Retina (tissue), 1 donor: ENCODE data around the gene PLS1.

Source experiments
- DNase-seq: peaks from one replicate; pipeline ENCODE4 v3.0.0-alpha.2; 2016

The PLS1 gene

GRCh38 chr3:142644502-142644901 is 48.3 kb downstream of the PLS1 start:
- no peak for DNase-seq

- no peak for DNase-seq
These were observed 49.1 kb downstream of the PLS1 start for GRCh38 chr3:142645236-142645793.

GRCh38 chr3:142646020-142646785 is 50.0 kb downstream of the PLS1 start:
- DNase-seq, result no peak

- DNase-seq, result no peak
These were observed 51.7 kb downstream of the PLS1 start for GRCh38 chr3:142647856-142648255.

GRCh38 chr3:142648950-142649349 is 52.8 kb downstream of the PLS1 start:
- no peak for DNase-seq

GRCh38 chr3:142650001-142650693 is 54.0 kb downstream of the PLS1 start:
- no peak for DNase-seq

GRCh38 chr3:142651711-142652110 is 55.5 kb downstream of the PLS1 start:
- no peak for DNase-seq

GRCh38 chr3:142652826-142653292 is 56.7 kb downstream of the PLS1 start:
- DNase-seq, result no peak

- no peak for DNase-seq
These were observed 60.4 kb downstream of the PLS1 start for GRCh38 chr3:142656575-142656974.

GRCh38 chr3:142657033-142657432 is 60.8 kb downstream of the PLS1 start:
- no peak for DNase-seq

GRCh38 chr3:142660383-142660782 is 64.2 kb downstream of the PLS1 start:
- DNase-seq, result no peak

- DNase-seq, result no peak
These were observed 64.7 kb downstream of the PLS1 start for GRCh38 chr3:142660893-142661292.

GRCh38 chr3:142663865-142664264 is 67.7 kb downstream of the PLS1 start:
- DNase-seq, result no peak

GRCh38 chr3:142664311-142664710 is 68.1 kb downstream of the PLS1 start:
- DNase-seq, result no peak

GRCh38 chr3:142664819-142665218 is 68.6 kb downstream of the PLS1 start:
- no peak for DNase-seq

- DNase-seq, result no peak
These were observed 73.9 kb downstream of the PLS1 start for GRCh38 chr3:142670120-142670519.

GRCh38 chr3:142676151-142676550 is 80.0 kb downstream of the PLS1 start:
- no peak for DNase-seq

GRCh38 chr3:142680710-142681109 is 84.5 kb downstream of the PLS1 start:
- no peak for DNase-seq

GRCh38 chr3:142690613-142691012 is 94.4 kb downstream of the PLS1 start:
- no peak for DNase-seq

- no peak for DNase-seq
These were observed 95.3 kb downstream of the PLS1 start for GRCh38 chr3:142691527-142691926.

GRCh38 chr3:142693136-142693853 is 97.1 kb downstream of the PLS1 start:
- no peak for DNase-seq

GRCh38 chr3:142694225-142694624 is 98.0 kb downstream of the PLS1 start:
- no peak for DNase-seq

- no peak for DNase-seq
These were observed 109.0 kb downstream of the PLS1 start for GRCh38 chr3:142705198-142705597.
